CD1c-positive myeloid dendritic cell (primary cell): ENCODE data around the gene REXO5.
A peak's percentile ranks its signal among the peaks of the same experiment; 100 is the strongest.
"Not testable (repeated sequence)": the region's sequence is repeated elsewhere in the genome, so short reads cannot be mapped to it uniquely, and the experiment has no call there.

ENCODE experiments used
- DNase-seq: peaks from one replicate; pipeline ENCODE4 v3.0.0-alpha.2; 2016; ENCODE audit errors: extremely low spot score

The REXO5 gene

GRCh38 chr16:20803192-20803560, 3.2 kb upstream of the REXO5 start:
- no peak for DNase-seq

GRCh38 chr16:20803561-20804214, 2.6 kb upstream of the REXO5 start:
- DNase-seq, result no peak

- DNase-seq, result not testable (repeated sequence)
Observed at GRCh38 chr16:20805684-20806167, 601 bp upstream of the REXO5 start.

- no peak for DNase-seq
Observed at GRCh38 chr16:20807862-20808261, 1.5 kb downstream of the REXO5 start.

GRCh38 chr16:20811889-20812439, 5.6 kb downstream of the REXO5 start:
- DNase-seq, result no peak

- no peak for DNase-seq
Observed at GRCh38 chr16:20812510-20812909, 6.2 kb downstream of the REXO5 start.

GRCh38 chr16:20814784-20815183, 8.5 kb downstream of the REXO5 start:
- no peak for DNase-seq

GRCh38 chr16:20818929-20819585, 12.7 kb downstream of the REXO5 start:
- DNase-seq, result no peak

GRCh38 chr16:20821682-20822081, 15.4 kb downstream of the REXO5 start:
- no peak for DNase-seq

- no peak for DNase-seq
Observed at GRCh38 chr16:20822521-20823325, 16.4 kb downstream of the REXO5 start.

- no peak for DNase-seq
Observed at GRCh38 chr16:20826039-20826566, 19.8 kb downstream of the REXO5 start.

- no peak for DNase-seq
Observed at GRCh38 chr16:20829536-20829935, 23.2 kb downstream of the REXO5 start.

GRCh38 chr16:20830372-20830771, 24.0 kb downstream of the REXO5 start:
- no peak for DNase-seq

GRCh38 chr16:20833086-20833485, 26.8 kb downstream of the REXO5 start:
- no peak for DNase-seq

GRCh38 chr16:20838240-20838639, 31.9 kb downstream of the REXO5 start:
- DNase-seq, result peak; percentile 52

GRCh38 chr16:20839504-20839903, 33.2 kb downstream of the REXO5 start:
- no peak for DNase-seq

GRCh38 chr16:20844054-20844453, 37.7 kb downstream of the REXO5 start:
- DNase-seq, result no peak

- no peak for DNase-seq
Observed at GRCh38 chr16:20844588-20844987, 38.3 kb downstream of the REXO5 start.

GRCh38 chr16:20846030-20846429, 39.7 kb downstream of the REXO5 start:
- no peak for DNase-seq

GRCh38 chr16:20846551-20846950, 40.2 kb downstream of the REXO5 start:
- no peak for DNase-seq

GRCh38 chr16:20847550-20847949, 41.2 kb downstream of the REXO5 start:
- DNase-seq, result no peak
